Liver (tissue), 9 donors: ENCODE measurements around the gene AHSG. TPM values are rescaled to one million over a fixed set of nuclear protein-coding genes. Genes with fewer than 3 reads are reported as not detected.

Source experiments
- DNase-seq: peaks from one replicate; pipeline ENCODE4 v3.0.0-alpha.2; 2017; ENCODE audit warnings: low spot score
- H3K27ac ChIP-seq, 2 donors: one replicate each; pipeline ENCODE4 v1.7.0; 2013; ENCODE audit warnings: inconsistent platforms in 2 of 2, low read length in 2 of 2, control low read depth in 1 of 2, low read depth in 1 of 2, mild to moderate bottlenecking in 1 of 2
- H3K27me3 ChIP-seq, 4 donors: one replicate each; pipeline versions ENCODE4 v1.6.1 to v1.7.0; 2013; ENCODE audit warnings: low read length in 3 of 4, inconsistent platforms in 1 of 4, mild to moderate bottlenecking in 1 of 4, moderate library complexity in 1 of 4; ENCODE audit not compliant: control insufficient read depth in 4 of 4, insufficient read depth in 4 of 4
- H3K36me3 ChIP-seq, 4 donors: one replicate each; pipeline versions ENCODE4 v1.6.1 to v1.7.0; 2013; ENCODE audit warnings: low read length in 3 of 4, mild to moderate bottlenecking in 3 of 4, low read depth in 1 of 4, moderate library complexity in 1 of 4; ENCODE audit not compliant: control insufficient read depth in 4 of 4, insufficient read depth in 3 of 4
- H3K4me1 ChIP-seq, 4 donors: one replicate each; pipeline versions ENCODE4 v1.6.1 to v1.7.0; 2013; ENCODE audit warnings: low read length in 3 of 4, mild to moderate bottlenecking in 3 of 4, moderate library complexity in 1 of 4; ENCODE audit not compliant: control insufficient read depth in 4 of 4, insufficient read depth in 4 of 4
- H3K4me3 ChIP-seq, 3 donors: one replicate each; pipeline versions ENCODE4 v1.6.1 to v1.7.0; 2013; ENCODE audit warnings: low read length in 3 of 3, control low read depth in 1 of 3, low read depth in 1 of 3, mild to moderate bottlenecking in 1 of 3
- H3K9ac ChIP-seq, 2 donors: one replicate each; pipeline ENCODE4 v1.7.0; 2013; ENCODE audit warnings: low read length in 2 of 2, mild to moderate bottlenecking in 2 of 2, moderate library complexity in 2 of 2, control low read depth in 1 of 2, low read depth in 1 of 2
- H3K9me3 ChIP-seq, 4 donors: one replicate each; pipeline versions ENCODE4 v1.6.1 to v1.7.0; 2013; ENCODE audit warnings: low read length in 3 of 4; ENCODE audit not compliant: control insufficient read depth in 4 of 4
- ATF3 ChIP-seq: IDR thresholded peaks from 2 replicates; pipeline ENCODE4 v1.6.1; 2016; ENCODE audit warnings: antibody characterized with exemption
- CTCF ChIP-seq: fragments of 150-350 bp; IDR thresholded peaks from 2 replicates; pipeline ENCODE4 v1.5.1; 2017; ENCODE audit warnings: improper control_type of control experiment, low read depth, low read length; ENCODE audit not compliant: missing input control
- EGR1 ChIP-seq, 2 donors: IDR thresholded peaks; 2 replicates each; pipeline ENCODE4 v1.6.1; 2016 to 2018; ENCODE audit warnings: antibody characterized with exemption in 2 of 2, low read depth in 2 of 2
- FOXA1 ChIP-seq: IDR thresholded peaks from 2 replicates; pipeline ENCODE4 v1.6.1; 2016; ENCODE audit warnings: antibody characterized with exemption
- FOXA2 ChIP-seq: IDR thresholded peaks from 2 replicates; pipeline ENCODE4 v1.6.1; 2016; ENCODE audit warnings: antibody characterized with exemption
- GABPA ChIP-seq, 2 donors: IDR thresholded peaks in 1 of 2; conservative IDR thresholded peaks in 1 of 2; 2 replicates each; pipeline ENCODE4 v1.6.1; 2016; ENCODE audit warnings: antibody characterized with exemption in 2 of 2, mild to moderate bottlenecking in 1 of 2, moderate library complexity in 1 of 2
- HNF4A ChIP-seq, 2 donors: conservative IDR thresholded peaks; 2 replicates each; pipeline ENCODE4 v1.6.1; 2016; ENCODE audit warnings: antibody characterized with exemption in 2 of 2, mild to moderate bottlenecking in 2 of 2
- HNF4G ChIP-seq: IDR thresholded peaks from 2 replicates; pipeline ENCODE4 v1.6.1; 2016; ENCODE audit warnings: antibody characterized with exemption
- JUND ChIP-seq, 2 donors: IDR thresholded peaks; 2 replicates each; pipeline ENCODE4 v1.6.1; 2016; ENCODE audit warnings: antibody characterized with exemption in 2 of 2
- NR2F2 ChIP-seq: IDR thresholded peaks from 2 replicates; pipeline ENCODE4 v1.6.1; 2016; ENCODE audit warnings: antibody characterized with exemption
- RAD21 ChIP-seq, 2 donors: IDR thresholded peaks; 2 replicates each; pipeline ENCODE4 v1.6.1; 2016; ENCODE audit warnings: antibody characterized with exemption in 2 of 2, mild to moderate bottlenecking in 2 of 2
- REST ChIP-seq: IDR thresholded peaks from 2 replicates; pipeline ENCODE4 v1.6.1; 2016; ENCODE audit warnings: antibody characterized with exemption, mild to moderate bottlenecking
- RXRA ChIP-seq, 2 donors: IDR thresholded peaks; 2 replicates each; pipeline ENCODE4 v1.6.1; 2017 to 2018; ENCODE audit warnings: antibody characterized with exemption in 2 of 2, mild to moderate bottlenecking in 1 of 2
- SP1 ChIP-seq: IDR thresholded peaks from 2 replicates; pipeline ENCODE4 v1.6.1; 2018; ENCODE audit warnings: antibody characterized with exemption, mild to moderate bottlenecking
- TAF1 ChIP-seq: conservative IDR thresholded peaks from 2 replicates; pipeline ENCODE4 v1.6.1; 2016; ENCODE audit warnings: antibody characterized with exemption, mild to moderate bottlenecking
- ZBTB33 ChIP-seq: IDR thresholded peaks from 2 replicates; pipeline ENCODE4 v1.6.1; 2016; ENCODE audit warnings: antibody characterized with exemption
- WGBS: extraction: QIAGEN DNeasy Blood & Tissue Kit; methylation state at CpG from one replicate; pipeline ENCODE4 v1.1.7; 2013; 5-methylcytosine and 5-hydroxymethylcytosine counted together
- polyA plus RNA-seq, 2 donors: library from polyadenylated mRNA; stranded (reverse) in 1 of 2; unstranded in 1 of 2; fragments of 200-250 nt in 1 of 2; fragments of >200 nt in 1 of 2; fragmentation: Nextera tagmentation in 1 of 2; extraction: Ambion mirVana in 1 of 2; gene quantifications; one replicate each; pipeline versions ENCODE4 v1.2.1 to v1.2.3, GENCODE V29; 2013 to 2015
- total RNA-seq, 2 donors: library from RNA; depleted of rRNA; stranded (reverse); fragments of >200 nt; gene quantifications; one replicate each; pipeline ENCODE4 v1.2.3, GENCODE V29; 2014
- donor health status: healthy.
- donor health status: healthy.
- donor health status: healthy.
- donor health status: healthy.
- donor health status: healthy.

AHSG gene
- total and polyA plus RNA-seq, 4 donors = 965 to 4,470 (median 2,050) TPM

GRCh38 chr3:186622651-186623310 is 9.9 kb downstream of the AHSG start:
- no peak for DNase-seq
- no peak overlapping the region for H3K27ac ChIP-seq
- H3K36me3 ChIP-seq = peaks cover 0 to 17% (median 14%) of the 10 kb centered on the region in 4 donors
- H3K9me3 ChIP-seq = no peaks in the 10 kb centered on the region
- no peak overlapping the region for H3K4me3 ChIP-seq
- no peak overlapping the region for H3K9ac ChIP-seq
- 41% methylated on average over 2 of the region's 2 CpGs for WGBS
- no peaks in the 10 kb centered on the region for H3K27me3 ChIP-seq
- TF ChIP-seq TAF1 = no peak
- TF ChIP-seq FOXA1 = no peak
- no peak for TF ChIP-seq NR2F2
- TF ChIP-seq GABPA (IDR thresholded peaks at IDR 0.05 in 1 of 2, conservative IDR thresholded peaks at IDR 0.05 in 1 of 2) = no peak
- TF ChIP-seq FOXA2 = no peak
- no peak for TF ChIP-seq RAD21 (IDR thresholded peaks at IDR 0.05)
- no peak for TF ChIP-seq ZBTB33
- no peak for TF ChIP-seq REST
- no peak for TF ChIP-seq CTCF
- TF ChIP-seq ATF3 = no peak
- no peak for TF ChIP-seq EGR1 (IDR thresholded peaks at IDR 0.05; ENCODE audit: low read depth in 2 of 2)
- no peak for TF ChIP-seq HNF4G
- TF ChIP-seq HNF4A (conservative IDR thresholded peaks at IDR 0.05) = no peak
- peaks cover 0 to 7% (median 3%) of the 10 kb centered on the region in 4 donors for H3K4me1 ChIP-seq

GRCh38 chr3:186624598-186624997 is 11.7 kb downstream of the AHSG start:
- Histone ChIP-seq H3K4me1 (peaks cover 0 to 4% (median 2%) of the 10 kb centered on the region in 4 donors), H3K27ac (no peak overlapping the region), H3K36me3 (peaks cover 0 to 7% (median 6%) of the 10 kb centered on the region in 4 donors), H3K27me3 (no peaks in the 10 kb centered on the region), H3K9me3 (no peaks in the 10 kb centered on the region), H3K4me3 (no peak overlapping the region), H3K9ac (no peak overlapping the region)
- 87% methylated on average over 4 of the region's 4 CpGs for WGBS
- DNase-seq = no peak
- TF ChIP-seq SP1 = no peak
- no peak for TF ChIP-seq EGR1 (IDR thresholded peaks at IDR 0.05; ENCODE audit: low read depth in 2 of 2)
- TF ChIP-seq REST = no peak
- TF ChIP-seq RAD21 (IDR thresholded peaks at IDR 0.05) = no peak
- TF ChIP-seq ATF3 = no peak
- no peak for TF ChIP-seq TAF1
- no peak for TF ChIP-seq CTCF
- TF ChIP-seq NR2F2 = no peak
- TF ChIP-seq HNF4G = no peak
- TF ChIP-seq JUND (IDR thresholded peaks at IDR 0.05) = no peak
- no peak for TF ChIP-seq RXRA (IDR thresholded peaks at IDR 0.05)
- no peak for TF ChIP-seq HNF4A (conservative IDR thresholded peaks at IDR 0.05)
